LHCN-M2 (cell line): ENCODE results near the gene GLDC. TPM values are rescaled to one million over a fixed set of nuclear protein-coding genes. Genes with fewer than 3 reads are reported as not detected.
"Not testable (repeated sequence)": the region's sequence is repeated elsewhere in the genome, so short reads cannot be mapped to it uniquely, and the experiment has no call there.

ENCODE experiments used
- DNase-seq: peaks from one replicate; pipeline ENCODE4 v3.0.0-alpha.2; 2012; ENCODE audit warnings: low read depth
- polyA plus RNA-seq: library from polyadenylated mRNA; unstranded; fragments of >200 nt; gene quantifications from one replicate; pipeline ENCODE4 v1.2.1, GENCODE V29; 2012; ENCODE audit warnings: missing spikeins
- total RNA-seq: library from RNA; depleted of rRNA; stranded (reverse); fragments of >200 nt; gene quantifications from 2 replicates; pipeline ENCODE4 v1.2.3, GENCODE V29; 2014; rRNA removed

The GLDC gene
- total RNA-seq: 2.1 and 2.8 TPM in 2 replicates
- polyA plus RNA-seq: 0.40 TPM

DNA sequence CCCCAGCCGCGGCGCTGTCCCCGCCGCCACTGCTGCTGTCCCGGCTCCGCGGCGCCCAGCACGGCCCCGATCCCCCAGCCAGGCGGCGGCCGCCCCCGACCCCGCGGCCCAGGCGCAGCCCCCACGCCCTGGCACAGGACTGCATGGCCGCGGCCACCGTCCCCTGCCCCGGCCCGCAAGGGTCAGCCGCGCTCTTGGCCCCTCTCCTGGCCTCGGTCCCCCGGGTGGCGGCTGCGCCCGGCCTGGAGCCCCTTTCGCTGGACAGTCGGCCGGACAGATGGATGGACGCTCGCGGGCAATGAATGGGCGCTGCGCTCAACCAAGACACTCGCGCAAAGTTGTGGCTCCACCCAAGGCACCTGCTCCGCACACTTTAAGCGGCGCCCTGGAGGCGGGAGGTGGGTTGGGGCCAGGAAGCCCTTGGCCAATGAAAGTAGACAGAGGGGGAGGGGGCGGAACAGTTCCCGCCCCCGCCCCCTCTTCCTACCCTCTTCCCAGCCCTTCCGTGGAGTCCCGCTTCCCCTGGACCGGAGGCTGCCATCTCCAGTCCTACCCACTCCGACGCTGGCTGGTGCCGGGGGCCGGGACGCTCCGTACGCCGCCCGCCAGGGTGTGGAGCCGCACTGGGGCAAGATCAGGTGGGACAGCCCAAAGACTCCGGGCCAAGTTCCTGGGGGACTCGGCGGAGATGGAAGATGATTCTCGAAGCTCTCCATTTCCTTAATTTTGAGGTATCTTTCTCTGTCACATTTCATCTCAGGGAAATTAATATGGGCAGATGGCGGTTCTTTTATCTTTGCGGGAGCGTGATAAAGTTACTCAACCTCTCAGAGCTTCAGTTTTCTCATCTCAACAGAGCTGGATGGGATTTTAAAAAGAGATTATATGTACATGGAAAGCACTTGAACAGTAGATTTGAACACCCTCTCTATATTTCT, at the start of gene GLDC:
GLDC (minus strand) TSS at position 375 of the 938 bp plus-strand sequence; CDS start at position 145, 230 bp downstream.
- no peak for DNase-seq

DNA sequence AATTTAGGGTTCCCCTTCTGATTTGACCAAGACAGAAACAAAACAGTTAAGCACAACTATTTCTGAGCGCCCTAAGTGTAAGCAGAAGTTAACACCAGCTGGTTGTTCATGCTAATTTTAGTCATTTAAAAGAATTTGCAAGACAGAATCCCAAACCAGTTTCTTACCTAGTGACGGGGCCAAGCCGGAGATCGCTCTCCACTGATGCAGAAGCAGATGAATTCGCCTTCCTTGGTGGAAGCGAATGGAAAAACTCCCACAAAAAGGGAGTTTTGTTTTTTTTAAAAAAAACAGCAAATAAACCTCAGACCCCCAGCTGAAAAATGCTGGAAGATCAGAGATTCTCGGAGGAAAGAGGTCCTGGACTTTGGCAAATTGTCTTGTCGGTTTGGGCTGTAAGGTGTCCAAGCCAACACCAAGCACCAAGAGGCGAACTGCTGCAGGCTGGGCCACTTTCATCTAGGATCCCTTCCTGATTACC, 47.4 kb upstream of the GLDC start:
- no peak for DNase-seq

DNA sequence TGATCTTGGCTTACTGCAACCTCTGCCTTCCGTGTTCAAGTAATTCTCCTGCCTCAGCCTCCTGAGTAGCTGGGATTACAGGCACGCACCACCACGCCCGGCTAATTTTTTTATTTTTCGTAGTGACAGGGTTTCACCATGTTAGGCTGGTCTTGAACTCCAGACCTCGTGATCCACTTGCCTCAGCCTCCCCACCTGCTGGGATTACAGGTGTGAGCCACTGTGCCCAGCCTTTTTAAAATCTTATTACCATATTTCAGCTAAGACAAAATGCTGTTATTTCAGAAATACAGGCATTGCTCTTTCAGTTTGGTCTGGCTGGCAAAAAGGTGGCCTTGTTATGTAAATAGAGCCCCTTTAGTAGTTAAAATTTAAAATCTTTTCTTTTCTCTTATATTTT, 46.9 kb upstream of the GLDC start:
- DNase-seq: no peak

DNA sequence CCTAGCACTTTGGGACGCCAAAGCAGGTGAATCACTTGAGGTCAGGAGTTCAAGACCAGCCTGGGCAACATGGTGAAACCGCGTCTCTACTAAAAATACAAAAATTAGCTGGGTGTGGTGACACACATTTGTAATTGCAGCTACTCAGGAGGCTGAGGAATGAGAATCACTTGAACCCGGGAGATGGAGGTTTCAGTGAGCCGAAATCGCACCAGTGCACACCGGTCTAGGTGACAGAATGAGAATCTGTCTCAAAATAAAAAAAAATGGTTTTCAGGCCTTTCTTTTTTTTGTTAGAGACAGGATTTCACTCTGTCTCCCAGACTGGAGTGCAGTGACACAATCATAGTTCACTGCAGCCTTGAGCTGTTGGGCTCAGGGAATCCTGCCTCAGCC, 45.1 kb upstream of the GLDC start:
- DNase-seq: not testable (repeated sequence)

DNA sequence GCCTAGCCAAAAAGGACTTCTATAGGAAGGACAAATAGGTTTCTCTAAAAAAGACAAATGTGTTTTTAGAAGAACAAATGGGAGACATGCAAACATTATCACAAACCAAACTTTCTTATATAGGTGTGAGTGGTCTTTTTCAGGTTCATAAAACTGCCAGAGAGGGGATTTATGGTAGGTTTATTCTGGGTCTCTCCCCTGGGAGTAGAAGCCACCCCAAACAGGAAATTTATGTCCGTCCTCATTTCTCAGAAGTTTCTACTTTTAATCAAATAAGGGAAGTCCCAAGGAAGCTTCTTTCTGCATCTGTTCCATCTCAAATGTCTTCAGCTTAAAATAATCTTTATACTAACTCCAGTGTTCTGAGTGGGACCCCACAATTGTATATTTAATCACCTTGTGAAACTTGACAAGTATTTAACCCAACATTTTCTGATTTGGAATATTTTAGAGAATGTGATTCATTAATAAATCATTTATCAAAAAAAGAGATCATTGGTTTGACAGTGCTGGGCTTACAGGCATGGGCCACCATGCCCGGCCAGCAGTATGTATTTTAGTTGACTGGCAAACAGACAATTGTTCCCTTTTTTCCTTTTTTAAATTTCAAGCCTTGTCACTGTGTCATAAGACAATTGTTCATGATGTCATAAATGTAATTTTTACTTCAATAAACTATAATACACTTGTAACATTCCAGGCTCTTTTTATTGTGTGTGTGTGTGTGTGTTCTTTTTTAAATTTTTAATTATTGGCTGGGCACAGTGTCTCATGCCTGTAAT, 44.6 kb upstream of the GLDC start:
- DNase-seq: no peak

DNA sequence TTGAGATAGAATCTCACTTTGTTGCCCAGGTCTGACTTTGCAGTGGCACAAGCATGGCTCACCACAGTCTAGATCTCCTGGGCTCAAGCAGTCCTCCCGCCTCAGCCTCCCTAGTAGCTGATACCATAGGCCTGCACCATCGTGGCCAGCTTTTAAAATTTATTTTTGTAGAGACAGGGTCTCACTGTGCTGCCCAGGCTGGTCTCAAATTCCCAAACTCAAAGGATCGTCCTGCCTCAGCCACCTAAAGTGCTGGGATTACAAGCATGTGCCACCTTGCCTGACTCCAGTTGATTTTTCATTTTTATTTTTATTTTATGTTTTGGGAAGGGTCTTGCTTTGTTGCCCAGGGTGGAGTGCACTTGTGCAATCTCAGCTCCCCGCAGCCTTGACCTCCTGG, 41.7 kb upstream of the GLDC start:
- no peak for DNase-seq

DNA sequence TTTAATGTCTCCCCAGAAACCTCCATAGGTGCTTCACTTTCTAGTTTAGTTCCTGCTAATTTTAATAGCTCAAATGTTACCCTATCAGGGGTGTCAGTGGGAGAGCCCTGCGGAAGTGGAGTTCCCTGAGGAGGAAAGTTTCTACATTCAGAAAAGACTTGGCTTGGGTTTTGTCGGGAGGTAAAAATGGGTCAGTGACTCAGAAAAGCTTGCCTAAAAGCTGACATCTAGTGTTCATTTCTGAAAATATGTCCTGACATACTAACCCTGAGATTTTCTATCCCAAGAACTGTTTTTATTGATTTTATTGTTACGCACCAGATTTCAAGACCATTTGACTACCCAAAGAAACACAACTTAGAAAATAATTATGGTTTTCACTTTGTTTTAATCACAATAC, 40.9 kb upstream of the GLDC start:
- DNase-seq: peak; percentile 32

DNA sequence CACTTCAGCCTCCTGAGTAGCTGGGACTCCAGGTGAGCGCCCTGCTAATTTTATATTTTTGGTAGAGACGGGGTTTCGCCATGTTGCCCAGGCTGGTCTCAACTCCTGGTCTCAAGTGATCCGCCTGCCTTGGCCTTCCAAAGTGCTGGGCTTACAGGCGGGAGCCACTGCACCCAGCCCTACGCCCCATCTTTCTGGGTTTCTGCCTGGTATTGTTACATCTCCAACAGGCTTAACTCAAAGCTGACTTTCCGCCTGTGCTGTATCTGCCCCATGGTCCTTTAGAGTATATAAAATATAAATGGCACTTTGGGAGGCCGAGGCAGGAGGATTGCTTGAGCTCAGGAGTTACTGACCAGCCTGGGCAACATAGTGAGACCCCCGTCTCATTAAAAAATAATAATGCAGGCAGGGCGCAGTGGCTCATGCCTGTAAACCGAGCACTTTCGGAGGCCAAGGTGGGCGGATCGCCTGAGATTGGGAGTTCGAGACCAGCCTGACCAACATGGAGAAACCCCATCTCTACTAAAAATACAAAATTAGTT, 36.5 kb upstream of the GLDC start:
- DNase-seq: no peak

DNA sequence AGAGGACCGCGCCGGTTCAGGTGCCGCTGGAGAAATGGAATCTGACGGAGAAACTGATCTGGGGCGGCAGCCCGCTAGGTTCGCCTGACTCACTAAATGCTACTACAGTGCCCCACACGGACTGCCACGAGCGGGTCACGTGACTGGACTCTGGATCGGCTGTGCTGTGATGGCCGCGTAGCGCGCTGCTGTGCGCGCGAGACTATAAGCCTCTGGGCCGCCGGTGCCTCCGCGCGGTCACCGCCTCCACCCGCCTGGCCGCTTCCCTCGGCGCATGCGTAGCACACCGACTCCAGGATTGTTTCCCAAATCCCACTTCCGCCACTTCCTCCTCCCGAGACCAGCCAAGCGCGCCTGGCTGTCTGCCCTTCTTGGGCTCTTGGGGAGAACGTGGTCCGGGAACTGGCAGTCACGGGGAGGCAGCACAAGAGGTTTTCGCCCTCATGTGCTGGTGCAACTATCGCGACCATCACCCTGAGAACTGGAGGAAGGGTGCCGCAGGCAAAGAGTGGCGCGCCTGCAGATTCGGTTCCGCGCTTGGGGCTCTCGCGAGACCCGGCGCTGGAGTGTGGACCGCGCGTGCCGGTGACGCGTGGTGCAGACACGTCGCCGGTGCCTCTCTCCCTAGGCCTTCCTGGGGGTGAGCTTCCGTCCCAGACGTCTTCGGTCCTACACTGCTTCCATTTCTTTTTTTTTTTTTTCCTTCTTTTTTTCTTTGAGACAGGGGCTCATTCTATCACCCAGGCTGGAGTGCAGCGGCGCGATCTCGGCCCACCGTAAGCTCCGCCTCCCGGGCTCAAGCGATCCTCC, 35.8 kb upstream of the GLDC start:
- DNase-seq: peak; percentile 96

DNA sequence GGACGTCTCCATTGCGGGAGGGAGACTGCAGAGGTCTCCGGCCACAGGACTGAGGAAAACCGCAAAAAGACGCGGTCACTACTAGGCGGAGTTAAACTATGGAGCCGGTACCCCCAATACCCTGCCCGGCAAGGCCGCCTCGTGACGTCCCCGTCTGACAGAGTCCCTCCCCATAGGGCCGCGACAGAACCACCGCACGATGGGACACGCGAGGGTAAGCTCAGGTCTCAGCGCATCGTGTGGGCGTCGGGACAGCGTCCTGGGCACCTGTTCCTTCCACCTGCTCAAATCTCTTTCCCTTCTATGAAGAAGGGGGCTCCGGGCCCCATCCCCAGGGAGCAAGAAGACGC, 35.2 kb upstream of the GLDC start:
- DNase-seq: no peak

DNA sequence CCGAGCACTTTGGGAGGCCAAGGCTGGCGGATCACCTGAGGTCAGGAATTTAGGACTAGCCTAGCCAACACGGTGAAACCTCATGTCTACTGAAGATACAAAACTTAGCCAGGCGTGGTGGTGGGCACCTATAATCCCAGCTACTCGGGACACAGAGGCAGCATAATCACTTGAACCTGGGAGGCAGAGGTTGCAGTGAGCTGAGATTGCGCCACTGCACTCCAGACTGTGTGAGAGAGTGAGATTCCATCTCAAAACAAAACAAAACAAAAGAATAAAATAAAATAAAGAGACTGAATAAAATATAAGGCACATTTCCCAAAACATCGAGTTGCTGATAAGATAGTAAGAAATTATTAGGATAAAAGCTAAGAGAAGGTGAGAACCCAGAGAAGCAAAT, 32.3 kb upstream of the GLDC start:
- no peak for DNase-seq

DNA sequence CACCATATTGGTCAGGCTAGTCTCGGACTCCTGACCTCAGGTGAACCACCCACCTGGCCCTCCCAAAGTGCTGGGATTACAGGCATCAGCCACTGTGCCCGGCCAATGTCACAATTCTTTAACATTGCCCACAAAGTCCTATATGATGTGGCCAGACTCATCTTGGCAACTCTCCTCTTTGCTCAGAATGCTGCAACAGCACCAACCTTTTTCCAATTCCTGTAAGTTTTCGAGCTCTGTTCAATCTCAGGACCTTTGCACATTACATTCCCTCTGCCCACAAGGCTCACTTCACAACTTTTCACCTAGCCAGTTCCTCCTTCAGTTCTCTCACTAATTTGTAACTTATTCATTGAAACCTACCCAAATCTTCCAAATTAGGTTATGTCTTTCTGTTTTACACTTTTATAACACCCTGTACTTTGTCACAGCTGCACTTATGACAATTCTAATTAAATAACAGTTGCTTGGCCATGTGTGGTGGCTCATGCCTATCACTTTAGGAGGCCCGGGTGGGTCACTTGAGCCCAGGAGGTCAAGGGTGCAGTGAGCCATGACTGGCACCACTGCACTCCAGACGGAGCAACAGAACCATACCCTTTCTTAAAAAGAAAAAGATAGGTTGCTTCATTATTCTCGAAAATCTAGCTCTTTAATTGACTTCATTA, 30.9 kb upstream of the GLDC start:
- DNase-seq: no peak

DNA sequence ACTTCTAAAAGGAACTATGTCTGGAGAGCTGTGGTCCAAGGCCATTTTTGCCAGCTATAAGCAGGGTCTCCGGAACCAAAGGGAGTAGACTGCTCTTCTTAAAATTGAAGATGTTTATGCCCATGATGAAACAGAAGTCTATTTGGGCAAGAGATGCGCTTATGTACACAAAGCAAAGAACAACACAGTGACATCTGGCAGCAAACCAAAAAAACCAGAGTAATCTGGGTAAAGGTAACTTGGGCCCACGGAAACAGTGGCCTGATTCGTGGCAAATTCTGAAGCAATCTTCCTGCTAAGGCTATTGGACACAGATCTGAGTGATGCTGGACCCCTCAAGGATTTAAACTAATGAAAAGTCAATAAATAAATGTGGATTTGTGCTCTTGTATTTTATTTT, 29.7 kb upstream of the GLDC start:
- DNase-seq: no peak

DNA sequence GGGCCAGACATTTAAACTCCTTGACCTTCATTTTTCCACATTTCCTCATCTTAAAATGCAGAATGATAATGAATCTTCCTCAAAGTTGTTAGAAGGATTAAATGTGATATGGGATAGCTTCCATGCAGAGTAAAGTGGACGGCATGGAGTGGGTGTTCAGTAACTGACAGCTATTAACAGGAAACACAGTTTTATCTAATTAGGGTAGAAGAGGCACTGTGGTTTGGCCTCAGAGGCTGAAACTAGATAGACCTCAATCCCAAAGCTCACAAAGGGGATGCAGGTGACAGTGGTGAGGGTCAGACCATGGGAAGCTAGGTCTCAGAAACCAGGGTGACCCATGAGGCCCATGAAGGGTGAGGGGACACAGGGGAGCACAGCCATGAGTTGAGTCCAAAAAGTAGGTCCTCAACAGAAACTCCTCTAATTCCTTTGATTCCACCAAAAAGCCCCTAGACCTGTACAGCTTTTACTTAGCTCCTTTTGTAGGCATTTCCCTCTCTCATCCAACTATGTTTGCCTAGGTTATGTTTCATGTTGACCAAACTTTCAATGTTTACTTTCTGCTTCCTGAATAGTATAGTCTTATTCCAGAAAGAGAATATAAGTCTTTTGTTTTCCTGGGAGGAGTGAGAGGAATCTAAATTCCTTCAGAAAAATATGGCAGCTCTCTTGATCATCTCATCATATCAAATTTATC, 27.9 kb upstream of the GLDC start:
- no peak for DNase-seq

DNA sequence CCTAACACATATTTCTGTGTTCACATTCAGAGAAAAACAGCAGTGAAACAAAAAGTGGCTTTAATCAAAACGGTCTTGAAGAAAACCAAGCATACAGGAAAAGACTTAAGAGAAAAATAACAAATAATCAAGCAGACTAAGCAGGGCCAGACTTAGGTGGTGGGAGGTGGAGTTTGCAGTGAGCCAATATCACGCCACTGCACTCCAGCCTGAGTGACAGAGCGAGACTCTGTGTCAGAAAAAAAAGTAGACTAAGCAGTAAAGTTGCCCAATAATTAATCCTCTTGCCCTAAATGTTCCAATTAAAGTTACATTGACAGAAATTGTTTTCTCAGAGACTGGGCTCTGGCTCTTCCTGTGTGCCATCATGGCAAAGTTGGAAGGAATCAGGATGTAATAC, 26.6 kb upstream of the GLDC start:
- DNase-seq: no peak

DNA sequence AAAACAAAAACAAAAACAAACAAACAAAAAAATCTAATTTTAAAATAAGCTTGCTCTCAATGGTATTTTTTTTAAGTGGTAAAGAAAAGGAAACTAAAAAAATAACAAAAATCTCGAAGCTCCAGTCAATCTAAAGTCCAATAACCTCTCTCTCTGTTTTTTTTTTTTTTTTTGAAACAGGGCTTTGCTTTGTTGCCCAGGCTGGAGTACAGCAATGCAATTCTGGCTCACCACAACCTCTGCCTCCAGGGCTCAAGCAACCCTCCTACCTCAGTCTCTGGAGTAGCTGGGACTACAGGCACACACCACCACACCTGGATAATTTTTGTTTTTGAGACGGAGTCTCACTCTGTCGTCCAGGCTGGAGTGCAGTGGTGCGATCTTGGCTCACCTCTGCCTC, 25.9 kb upstream of the GLDC start:
- no peak for DNase-seq

DNA sequence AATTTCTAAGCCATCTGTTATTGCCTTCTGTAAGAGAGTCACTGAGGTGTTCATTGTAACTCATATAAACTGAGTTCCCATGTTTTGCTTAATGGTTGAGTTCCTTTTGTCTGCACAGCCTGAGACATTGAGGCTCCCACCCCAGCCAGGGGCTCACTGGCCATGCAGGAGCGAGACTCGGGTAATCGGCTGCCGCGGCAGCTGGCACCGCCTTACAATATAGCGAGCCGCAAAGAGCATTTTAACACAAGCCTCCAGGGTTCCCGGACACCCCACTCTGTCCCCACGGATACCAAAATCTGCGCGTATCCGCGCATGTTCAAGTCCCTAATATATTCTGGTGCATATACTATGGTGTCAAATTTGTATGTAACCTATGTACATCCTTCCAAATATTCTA, 24.4 kb upstream of the GLDC start:
- DNase-seq: no peak

DNA sequence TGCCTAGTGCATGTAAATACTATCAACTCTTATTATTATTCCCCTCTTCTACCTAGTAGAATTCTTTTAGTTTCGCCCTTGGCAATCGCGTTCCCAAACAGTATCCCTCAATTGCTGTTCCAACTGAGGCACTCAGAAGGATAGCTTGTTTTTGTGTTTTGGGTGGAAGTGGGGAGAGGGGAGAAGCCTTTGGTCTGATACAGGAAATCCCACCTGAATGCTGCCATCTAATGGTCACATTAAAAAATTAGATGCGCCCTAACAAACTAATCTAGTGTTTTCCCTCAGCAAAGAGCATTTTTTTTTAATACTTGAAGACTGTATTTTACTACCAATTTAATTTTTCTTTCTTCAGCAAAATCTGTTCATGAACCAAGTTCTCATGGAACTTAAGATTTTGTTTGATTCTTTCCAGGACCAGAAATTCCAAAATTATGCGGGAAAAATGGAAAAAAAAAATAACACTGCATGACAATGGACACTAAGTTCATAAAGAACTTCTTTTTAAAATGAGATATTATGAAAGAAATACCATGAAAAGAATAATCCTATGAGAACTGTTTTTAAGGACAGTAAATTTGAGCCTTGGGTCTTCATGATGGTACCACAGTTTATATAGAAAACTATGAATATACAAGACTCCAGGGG, 22.2 kb upstream of the GLDC start:
- peak; percentile 29 for DNase-seq

DNA sequence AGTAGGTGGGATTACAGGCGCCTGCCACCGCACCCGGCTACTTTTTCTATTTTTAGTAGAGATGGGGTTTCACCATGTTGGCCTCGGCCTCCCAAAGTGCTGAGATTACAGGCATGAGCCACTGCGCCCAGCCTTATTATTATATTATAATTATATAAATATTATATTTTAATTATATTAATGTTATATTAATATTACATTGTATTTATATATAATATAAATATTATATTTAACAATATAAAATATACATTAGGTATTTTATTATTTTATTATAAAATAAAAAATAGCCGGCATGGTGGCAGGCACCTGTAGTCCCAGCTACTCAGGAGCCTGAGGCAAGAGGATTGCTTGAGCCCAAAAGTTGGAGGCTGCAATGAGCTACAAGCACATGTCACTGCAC, 21.6 kb upstream of the GLDC start:
- DNase-seq: no peak

DNA sequence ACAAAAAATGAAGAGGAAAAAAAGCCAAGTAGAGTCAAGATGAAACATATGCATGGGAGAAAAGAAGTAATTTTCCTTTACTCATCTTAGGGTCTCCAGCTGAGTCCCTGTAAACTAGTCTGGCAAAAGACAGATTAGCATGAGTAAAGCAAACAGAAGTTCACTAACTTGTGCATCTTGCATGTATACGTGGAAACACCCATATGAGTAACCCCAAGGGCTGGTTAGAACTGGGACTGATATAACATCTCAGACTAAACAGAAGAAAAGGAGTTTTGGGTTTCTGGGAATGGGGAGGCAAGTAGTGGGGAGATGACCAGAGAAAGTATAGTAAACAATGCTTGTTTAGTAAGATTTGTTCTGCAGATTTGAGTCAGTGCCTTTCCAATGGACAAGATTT, 20.1 kb upstream of the GLDC start:
- DNase-seq: no peak
